Measurements from ENCODE around the gene KRTAP5-9. TPM values are rescaled to one million over a fixed set of nuclear protein-coding genes. Genes with fewer than 3 reads are reported as not detected.

KRTAP5-9 gene
- total and polyA plus RNA-seq, 9 of the 15 experiments (the other 6 are each of a cell fraction or from before 2014, with no cell fraction given), result not detected

- TF ChIP-seq, protein P1, sequence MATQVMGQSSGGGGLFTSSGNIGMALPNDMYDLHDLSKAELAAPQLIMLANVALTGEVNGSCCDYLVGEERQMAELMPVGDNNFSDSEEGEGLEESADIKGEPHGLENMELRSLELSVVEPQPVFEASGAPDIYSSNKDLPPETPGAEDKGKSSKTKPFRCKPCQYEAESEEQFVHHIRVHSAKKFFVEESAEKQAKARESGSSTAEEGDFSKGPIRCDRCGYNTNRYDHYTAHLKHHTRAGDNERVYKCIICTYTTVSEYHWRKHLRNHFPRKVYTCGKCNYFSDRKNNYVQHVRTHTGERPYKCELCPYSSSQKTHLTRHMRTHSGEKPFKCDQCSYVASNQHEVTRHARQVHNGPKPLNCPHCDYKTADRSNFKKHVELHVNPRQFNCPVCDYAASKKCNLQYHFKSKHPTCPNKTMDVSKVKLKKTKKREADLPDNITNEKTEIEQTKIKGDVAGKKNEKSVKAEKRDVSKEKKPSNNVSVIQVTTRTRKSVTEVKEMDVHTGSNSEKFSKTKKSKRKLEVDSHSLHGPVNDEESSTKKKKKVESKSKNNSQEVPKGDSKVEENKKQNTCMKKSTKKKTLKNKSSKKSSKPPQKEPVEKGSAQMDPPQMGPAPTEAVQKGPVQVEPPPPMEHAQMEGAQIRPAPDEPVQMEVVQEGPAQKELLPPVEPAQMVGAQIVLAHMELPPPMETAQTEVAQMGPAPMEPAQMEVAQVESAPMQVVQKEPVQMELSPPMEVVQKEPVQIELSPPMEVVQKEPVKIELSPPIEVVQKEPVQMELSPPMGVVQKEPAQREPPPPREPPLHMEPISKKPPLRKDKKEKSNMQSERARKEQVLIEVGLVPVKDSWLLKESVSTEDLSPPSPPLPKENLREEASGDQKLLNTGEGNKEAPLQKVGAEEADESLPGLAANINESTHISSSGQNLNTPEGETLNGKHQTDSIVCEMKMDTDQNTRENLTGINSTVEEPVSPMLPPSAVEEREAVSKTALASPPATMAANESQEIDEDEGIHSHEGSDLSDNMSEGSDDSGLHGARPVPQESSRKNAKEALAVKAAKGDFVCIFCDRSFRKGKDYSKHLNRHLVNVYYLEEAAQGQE (IDR thresholded peaks at IDR 0.05; ENCODE audit: borderline replicate concordance), result peak; percentile 30; the same call in 1 of the 2 replicates
- TF ChIP-seq, protein P1 (CRISPR knock-in tag; IDR thresholded peaks at IDR 0.05; ENCODE audit: low read depth), result no peak
- TF ChIP-seq TEAD1 (CRISPR knock-in tag; IDR thresholded peaks at IDR 0.05), result 0 out of 4 replicates have a peak, but pooled peaks of 1 of the 2 experiments have one; percentile 32
- TF ChIP-seq XRCC4 (IDR thresholded peaks at IDR 0.05; ENCODE audit: extremely low read depth, insufficient read depth, insufficient read length), result no peak
- TF ChIP-seq ARNT (IDR thresholded peaks at IDR 0.05), result no peak
- TF ChIP-seq ZFPM2 (CRISPR knock-in tag; IDR thresholded peaks at IDR 0.05), result no peak
- TF ChIP-seq CHD4 (IDR thresholded peaks at IDR 0.05; ENCODE audit: insufficient read depth, insufficient replicate concordance, low read depth, low read length, poor library complexity, severe bottlenecking), result no peak
- no peak for TF ChIP-seq PTTG1 (tag; IDR thresholded peaks at IDR 0.05; ENCODE audit: low read depth)
- TF ChIP-seq SPI1 (IDR thresholded peaks at IDR 0.05; ENCODE audit: borderline replicate concordance, low read depth, low read length), result peak; percentile 14; the same call in 1 of the 2 replicates
- no peak for TF ChIP-seq ZNF311 (CRISPR knock-in tag; IDR thresholded peaks at IDR 0.05)
- no peak for TF ChIP-seq SRSF7 (optimal IDR thresholded peaks at IDR 0.05; ENCODE audit: low read depth, low read length)
- TF ChIP-seq NUFIP1 (IDR thresholded peaks at IDR 0.05; ENCODE audit: partially characterized antibody), result no peak
- no peak for TF ChIP-seq TAF7 (tag; IDR thresholded peaks at IDR 0.05)
- no peak for TF ChIP-seq NCOA2 (IDR thresholded peaks at IDR 0.05; ENCODE audit: partially characterized antibody in 2 of 2)
- TF ChIP-seq HSF4 (CRISPR knock-in tag; IDR thresholded peaks at IDR 0.05; ENCODE audit: borderline replicate concordance), result no peak
- TF ChIP-seq NR2C2 (CRISPR knock-in tag; IDR thresholded peaks at IDR 0.05), result no peak
- no peak for TF ChIP-seq NR2C2 (tag; IDR thresholded peaks at IDR 0.05)
Observed at GRCh38 chr11:71563406-71563805, 15.2 kb downstream of the KRTAP5-9 start (continued).
